ENCODE data around the gene MPI. TPM values are rescaled to one million over a fixed set of nuclear protein-coding genes. Genes with fewer than 3 reads are reported as not detected.

The MPI gene
- total RNA-seq, 1 donor from 2014 or later: 30.1 TPM

GRCh38 chr15:74843445-74843828 is 46.4 kb upstream of the MPI start:
- no peaks in the 10 kb centered on the region for H3K27me3 Mint-ChIP-seq (ENCODE audit: unreplicated experiment)
- DNase-seq (ENCODE audit: extremely low spot score, unreplicated experiment): no peak
- TF ChIP-seq, protein P1, sequence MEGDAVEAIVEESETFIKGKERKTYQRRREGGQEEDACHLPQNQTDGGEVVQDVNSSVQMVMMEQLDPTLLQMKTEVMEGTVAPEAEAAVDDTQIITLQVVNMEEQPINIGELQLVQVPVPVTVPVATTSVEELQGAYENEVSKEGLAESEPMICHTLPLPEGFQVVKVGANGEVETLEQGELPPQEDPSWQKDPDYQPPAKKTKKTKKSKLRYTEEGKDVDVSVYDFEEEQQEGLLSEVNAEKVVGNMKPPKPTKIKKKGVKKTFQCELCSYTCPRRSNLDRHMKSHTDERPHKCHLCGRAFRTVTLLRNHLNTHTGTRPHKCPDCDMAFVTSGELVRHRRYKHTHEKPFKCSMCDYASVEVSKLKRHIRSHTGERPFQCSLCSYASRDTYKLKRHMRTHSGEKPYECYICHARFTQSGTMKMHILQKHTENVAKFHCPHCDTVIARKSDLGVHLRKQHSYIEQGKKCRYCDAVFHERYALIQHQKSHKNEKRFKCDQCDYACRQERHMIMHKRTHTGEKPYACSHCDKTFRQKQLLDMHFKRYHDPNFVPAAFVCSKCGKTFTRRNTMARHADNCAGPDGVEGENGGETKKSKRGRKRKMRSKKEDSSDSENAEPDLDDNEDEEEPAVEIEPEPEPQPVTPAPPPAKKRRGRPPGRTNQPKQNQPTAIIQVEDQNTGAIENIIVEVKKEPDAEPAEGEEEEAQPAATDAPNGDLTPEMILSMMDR (IDR thresholded peaks at IDR 0.05): no peak
- H3K27ac Mint-ChIP-seq (ENCODE audit: unreplicated experiment): peak overlapping the region; percentile 94
- peaks cover 20% of the 10 kb centered on the region for H3K4me1 Mint-ChIP-seq (ENCODE audit: unreplicated experiment)
- H3K36me3 Mint-ChIP-seq (ENCODE audit: unreplicated experiment): peaks cover 23% of the 10 kb centered on the region
- no peaks in the 10 kb centered on the region for H3K9me3 Mint-ChIP-seq (ENCODE audit: unreplicated experiment)
- peak overlapping the region; percentile 77 for H3K4me3 Mint-ChIP-seq (ENCODE audit: unreplicated experiment)

DNA sequence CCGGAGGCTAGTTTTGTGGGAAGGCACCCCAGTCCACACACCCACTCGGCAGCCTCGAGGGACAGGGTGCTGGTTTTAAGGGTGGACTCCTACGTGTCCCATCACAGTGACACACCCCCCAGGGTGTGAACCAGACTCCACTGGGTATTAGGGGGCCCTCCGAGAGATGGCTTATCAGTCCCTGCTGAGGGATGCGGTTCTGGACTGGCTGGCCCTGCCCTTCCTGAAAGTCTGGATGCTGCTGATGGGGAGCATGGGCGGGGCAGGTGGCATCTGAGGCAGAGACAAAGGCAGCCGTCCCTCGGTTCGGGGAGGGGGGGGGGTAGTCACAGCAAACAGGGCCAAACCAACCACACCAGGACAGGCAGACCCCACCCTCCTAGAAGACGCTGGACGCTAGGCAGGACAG is 45.9 kb upstream of the MPI start:
- H3K36me3 Mint-ChIP-seq (ENCODE audit: unreplicated experiment): peaks cover 25% of the 10 kb centered on the region
- H3K9me3 Mint-ChIP-seq (ENCODE audit: unreplicated experiment): no peaks in the 10 kb centered on the region
- DNase-seq (ENCODE audit: extremely low spot score, unreplicated experiment): no peak
- TF ChIP-seq, protein P1 (IDR thresholded peaks at IDR 0.05): no peak
- peaks cover 20% of the 10 kb centered on the region for H3K4me1 Mint-ChIP-seq (ENCODE audit: unreplicated experiment)
- H3K4me3 Mint-ChIP-seq (ENCODE audit: unreplicated experiment): no peak overlapping the region
- no peaks in the 10 kb centered on the region for H3K27me3 Mint-ChIP-seq (ENCODE audit: unreplicated experiment)
- H3K27ac Mint-ChIP-seq (ENCODE audit: unreplicated experiment): peak overlapping the region; percentile 94

DNA sequence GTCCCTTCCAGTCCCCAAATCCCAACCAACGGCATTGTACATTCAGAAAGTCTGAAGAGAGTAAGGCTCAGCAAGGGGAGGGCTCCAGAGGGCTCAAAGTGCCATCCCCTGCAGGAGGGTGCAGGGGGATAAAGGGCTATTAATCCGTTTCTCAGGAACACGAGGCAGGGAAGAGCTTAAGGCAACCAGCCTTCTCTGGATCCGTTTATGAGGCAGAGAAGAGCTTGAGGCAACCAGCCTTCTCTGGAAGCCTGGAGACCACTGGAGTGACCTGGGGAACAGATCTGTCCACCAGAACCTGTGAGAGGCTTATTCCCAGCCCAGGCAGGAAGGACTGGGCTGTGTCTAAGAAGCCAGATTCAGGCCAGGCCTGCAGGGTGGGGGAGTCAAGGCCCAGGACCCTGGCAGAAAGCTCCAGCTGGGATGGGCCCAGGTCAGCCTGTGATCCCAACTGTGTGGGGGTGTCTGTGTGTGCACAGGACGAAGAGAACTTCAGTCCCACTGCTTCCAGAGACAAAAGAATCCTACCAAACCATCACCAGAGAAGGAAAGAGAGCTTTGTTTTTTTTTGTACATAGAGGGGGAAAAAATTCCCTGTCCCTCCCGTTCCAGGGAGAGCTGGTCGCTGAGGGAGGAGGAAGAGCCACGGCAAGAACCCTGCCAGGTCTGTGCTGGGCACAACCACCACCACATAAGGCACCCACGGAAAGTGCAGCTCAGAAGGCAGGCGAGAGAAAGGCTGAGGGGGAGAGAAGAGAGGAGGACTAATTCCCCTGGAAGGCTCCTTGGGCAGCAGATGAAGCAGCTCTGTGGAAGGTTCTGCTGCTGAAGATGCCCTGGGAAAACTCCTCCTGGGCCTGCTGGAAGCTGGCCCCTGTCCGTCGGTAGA is 45.3 kb upstream of the MPI start:
- Mint-ChIP-seq H3K4me1 (ENCODE audit: unreplicated experiment) (peaks cover 20% of the 10 kb centered on the region), H3K4me3 (ENCODE audit: unreplicated experiment) (no peak overlapping the region), H3K27me3 (ENCODE audit: unreplicated experiment) (no peaks in the 10 kb centered on the region), H3K36me3 (ENCODE audit: unreplicated experiment) (peaks cover 24% of the 10 kb centered on the region), H3K9me3 (ENCODE audit: unreplicated experiment) (no peaks in the 10 kb centered on the region), H3K27ac (ENCODE audit: unreplicated experiment) (peak overlapping the region; percentile 52)
- DNase-seq (ENCODE audit: extremely low spot score, unreplicated experiment): no peak
- TF ChIP-seq, protein P1 (IDR thresholded peaks at IDR 0.05): no peak

- H3K4me3 Mint-ChIP-seq (ENCODE audit: unreplicated experiment): no peak overlapping the region
- H3K9me3 Mint-ChIP-seq (ENCODE audit: unreplicated experiment): no peaks in the 10 kb centered on the region
- no peak for DNase-seq (ENCODE audit: extremely low spot score, unreplicated experiment)
- peaks cover 29% of the 10 kb centered on the region for H3K36me3 Mint-ChIP-seq (ENCODE audit: unreplicated experiment)
- H3K27ac Mint-ChIP-seq (ENCODE audit: unreplicated experiment): no peak overlapping the region
- no peaks in the 10 kb centered on the region for H3K27me3 Mint-ChIP-seq (ENCODE audit: unreplicated experiment)
- peaks cover 20% of the 10 kb centered on the region for H3K4me1 Mint-ChIP-seq (ENCODE audit: unreplicated experiment)
- TF ChIP-seq, protein P1 (IDR thresholded peaks at IDR 0.05): no peak
These were observed 44.7 kb upstream of the MPI start for GRCh38 chr15:74845208-74845568.

GRCh38 chr15:74845581-74845980 is 44.3 kb upstream of the MPI start:
- Mint-ChIP-seq H3K4me1 (ENCODE audit: unreplicated experiment) (peaks cover 20% of the 10 kb centered on the region), H3K4me3 (ENCODE audit: unreplicated experiment) (no peak overlapping the region), H3K27me3 (ENCODE audit: unreplicated experiment) (no peaks in the 10 kb centered on the region), H3K36me3 (ENCODE audit: unreplicated experiment) (peaks cover 31% of the 10 kb centered on the region), H3K9me3 (ENCODE audit: unreplicated experiment) (no peaks in the 10 kb centered on the region), H3K27ac (ENCODE audit: unreplicated experiment) (no peak overlapping the region)
- DNase-seq (ENCODE audit: extremely low spot score, unreplicated experiment): no peak
- TF ChIP-seq, protein P1 (IDR thresholded peaks at IDR 0.05): no peak

All from osteocyte (in vitro differentiated cells).